Colonic mucosa (tissue), 4 donors: ENCODE results near the gene TBXA2R. TPM values are rescaled to one million over a fixed set of nuclear protein-coding genes. Genes with fewer than 3 reads are reported as not detected.

ENCODE experiments used
- DNase-seq: peaks from one replicate; pipeline ENCODE4 v3.0.0-alpha.2; 2020
- H3K27ac ChIP-seq: fragments of 200-600 bp; one replicate; pipeline ENCODE4 v1.8.0; 2021
- H3K27me3 ChIP-seq: fragments of 200-600 bp; one replicate; pipeline ENCODE4 v1.8.0; 2021
- H3K36me3 ChIP-seq: fragments of 200-600 bp; one replicate; pipeline ENCODE4 v1.8.0; 2021
- H3K4me1 ChIP-seq: fragments of 200-600 bp; one replicate; pipeline ENCODE4 v1.8.0; 2021; ENCODE audit warnings: mild to moderate bottlenecking
- H3K4me3 ChIP-seq: fragments of 200-600 bp; one replicate; pipeline ENCODE4 v1.8.0; 2021
- H3K9ac ChIP-seq, 2 donors: one replicate each; pipeline ENCODE4 v1.7.0; 2013; ENCODE audit warnings: control low read depth in 2 of 2, low read depth in 2 of 2, low read length in 2 of 2
- H3K9me3 ChIP-seq: fragments of 200-600 bp; one replicate; pipeline ENCODE4 v1.8.0; 2021
- CTCF ChIP-seq: fragments of 200-600 bp; IDR thresholded peaks from one replicate; pipeline ENCODE4 v1.8.0; 2022; ENCODE audit warnings: antibody characterized with exemption, mild to moderate bottlenecking
- intact Hi-C: fragments of 100-400 bp; cut with DNase I; formaldehyde crosslinking; loops from one replicate; pipeline ENCODE4 v1.14.1; 2022
- total RNA-seq, 2 donors: library from RNA; stranded (reverse); fragmentation: NEBNext Ultra II Directional in 1 of 2; extraction: Animal tissue kit (Norgen Biotek cat#: 25700) in 1 of 2; gene quantifications; one replicate each; pipeline ENCODE4 v1.2.1, GENCODE V29; 2021
- donor health status: healthy.
- donor health status: DM: no; HTN: no; CAD: no.
- donor health status: DM: no; HTN: no; CAD: no.

TBXA2R gene
- total RNA-seq, 2 donors from 2014 or later, result 1.5 to 1.7 TPM

- no peak for DNase-seq
- intact Hi-C loops, result no loop called here
- no peak overlapping the region for H3K27ac ChIP-seq
- no peaks in the 10 kb centered on the region for H3K36me3 ChIP-seq
- H3K4me1 ChIP-seq, result peaks cover 4% of the 10 kb centered on the region
- H3K4me3 ChIP-seq, result no peak overlapping the region
- TF ChIP-seq CTCF, result no peak
- no peaks in the 10 kb centered on the region for H3K27me3 ChIP-seq
- H3K9me3 ChIP-seq, result no peaks in the 10 kb centered on the region
- H3K9ac ChIP-seq, result no peak overlapping the region
Measured at GRCh38 chr19:3620145-3620816, 13.6 kb upstream of the TBXA2R start.

GRCh38 chr19:3619631-3620012 is 12.9 kb upstream of the TBXA2R start:
- Histone ChIP-seq H3K36me3 (no peaks in the 10 kb centered on the region), H3K4me3 (no peak overlapping the region), H3K9ac (no peak overlapping the region), H3K27me3 (no peaks in the 10 kb centered on the region), H3K27ac (no peak overlapping the region), H3K4me1 (no peaks in the 10 kb centered on the region), H3K9me3 (no peaks in the 10 kb centered on the region)
- no peak for DNase-seq
- intact Hi-C loops, result loop anchor here (2.0 kb wide), 1 partner anchor 75 kb away; no protein-coding TSS in a partner anchor
- TF ChIP-seq CTCF, result no peak

DNA sequence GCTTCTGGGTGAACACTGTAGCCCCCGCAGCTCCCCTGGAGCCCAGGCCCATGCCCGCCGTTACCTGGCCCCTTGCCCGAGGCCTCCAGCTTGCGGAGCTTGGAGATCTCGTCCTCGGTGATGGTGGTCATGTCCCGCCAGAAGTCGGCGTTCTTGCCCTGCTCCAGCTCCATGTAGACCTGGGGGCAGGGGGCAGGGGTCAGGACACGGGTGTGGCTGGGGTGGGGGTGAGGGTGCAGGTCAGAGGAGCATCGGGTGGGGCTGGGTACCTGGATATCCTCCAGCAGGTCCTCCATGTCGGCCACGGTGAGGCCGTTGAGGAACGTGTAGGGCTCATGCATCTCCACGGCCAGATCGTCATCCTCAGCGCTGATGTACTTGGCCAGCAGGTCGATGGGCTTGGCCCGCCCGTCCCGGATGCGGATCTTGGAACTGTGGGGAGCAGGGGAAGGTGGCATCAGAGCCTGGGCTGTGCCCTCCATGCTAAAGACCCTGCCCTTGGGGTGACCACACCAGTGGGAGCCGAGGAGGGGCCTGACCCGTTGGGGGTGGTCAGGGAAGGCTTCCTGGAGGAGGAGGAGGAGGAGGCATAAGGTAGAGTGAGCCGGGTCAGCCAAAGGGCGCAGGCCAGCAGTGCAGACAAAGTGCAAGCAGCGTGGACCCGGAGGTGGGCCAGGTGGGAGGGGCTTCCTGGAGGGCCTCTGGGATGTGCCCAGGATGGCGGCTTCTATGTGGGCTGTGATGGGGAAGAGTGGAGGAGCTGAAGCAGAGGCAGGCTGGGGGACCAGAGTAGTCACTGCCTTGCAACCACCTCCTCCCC is 12.3 kb upstream of the TBXA2R start:
- Histone ChIP-seq H3K9me3 (no peaks in the 10 kb centered on the region), H3K9ac (no peak overlapping the region), H3K36me3 (no peaks in the 10 kb centered on the region), H3K27me3 (no peaks in the 10 kb centered on the region), H3K4me1 (no peaks in the 10 kb centered on the region), H3K4me3 (no peak overlapping the region), H3K27ac (no peak overlapping the region)
- intact Hi-C loops, result loop anchor here (2.0 kb wide), 1 partner anchor 74 kb away; no protein-coding TSS in a partner anchor
- no peak for DNase-seq
- no peak for TF ChIP-seq CTCF

DNA sequence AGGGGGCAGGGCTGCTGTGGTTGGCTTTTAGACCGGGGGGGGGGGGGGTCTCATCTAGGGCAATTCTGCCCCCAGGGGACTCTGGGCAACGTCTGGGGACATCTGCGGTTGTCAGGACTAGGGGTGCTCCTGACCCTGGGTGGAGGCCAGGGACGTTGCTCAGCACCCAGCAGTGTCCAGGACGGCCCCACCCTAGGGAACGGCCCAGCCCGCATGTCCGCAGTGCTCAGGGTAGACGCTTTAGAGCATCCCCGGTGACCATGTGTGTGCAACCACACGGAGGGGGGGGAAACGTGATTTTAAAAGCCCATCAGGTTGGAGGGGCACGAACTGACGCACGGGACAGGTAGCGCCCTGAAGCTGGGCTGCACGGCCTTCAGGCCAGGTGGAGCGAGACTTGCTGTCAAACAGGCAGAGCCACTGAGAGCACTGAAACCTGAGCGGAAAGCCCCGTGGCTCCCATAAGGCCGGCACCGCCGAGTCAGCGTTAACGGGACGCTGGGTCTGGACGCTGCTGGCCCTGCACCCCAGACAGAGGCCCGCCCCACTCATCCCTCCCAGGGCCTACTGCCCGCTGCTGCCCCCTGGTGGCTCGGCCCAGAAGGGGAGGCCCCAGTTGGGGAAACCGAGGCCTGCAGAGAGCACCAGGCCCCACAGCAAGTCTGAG is 11.6 kb upstream of the TBXA2R start:
- H3K4me3 ChIP-seq, result no peak overlapping the region
- no peaks in the 10 kb centered on the region for H3K9me3 ChIP-seq
- TF ChIP-seq CTCF, result peak; percentile 97
- no peaks in the 10 kb centered on the region for H3K36me3 ChIP-seq
- H3K9ac ChIP-seq, result no peak overlapping the region
- H3K4me1 ChIP-seq, result no peaks in the 10 kb centered on the region
- peak; percentile 75 for DNase-seq
- H3K27me3 ChIP-seq, result no peaks in the 10 kb centered on the region
- intact Hi-C loops, result loop anchor here (2.0 kb wide), 1 partner anchor 73 kb away; no protein-coding TSS in a partner anchor
- H3K27ac ChIP-seq, result no peak overlapping the region

DNA sequence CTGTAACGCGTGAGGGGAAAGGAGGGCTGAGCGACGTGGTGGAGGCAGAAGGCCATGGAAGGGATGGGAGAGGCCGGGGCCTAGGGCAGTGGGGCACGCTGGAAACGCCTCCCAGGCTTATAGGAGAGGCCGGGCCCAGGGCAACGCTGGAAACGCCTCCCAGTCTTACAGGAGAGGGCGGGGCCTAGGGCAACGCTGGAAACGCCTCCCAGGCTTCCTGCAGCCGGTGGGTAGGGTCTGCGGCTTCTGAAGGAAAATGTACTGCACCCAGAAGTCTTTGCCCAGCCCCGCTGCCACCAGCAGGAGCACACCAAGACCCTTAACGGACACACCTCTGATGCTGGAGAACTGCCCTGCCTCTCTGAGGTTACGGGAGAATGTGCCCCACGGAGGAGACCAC is 10.8 kb upstream of the TBXA2R start:
- H3K36me3 ChIP-seq, result no peaks in the 10 kb centered on the region
- H3K4me3 ChIP-seq, result no peak overlapping the region
- no peaks in the 10 kb centered on the region for H3K27me3 ChIP-seq
- intact Hi-C loops, result no loop called here
- no peaks in the 10 kb centered on the region for H3K4me1 ChIP-seq
- DNase-seq, result no peak
- H3K9ac ChIP-seq, result no peak overlapping the region
- H3K9me3 ChIP-seq, result no peaks in the 10 kb centered on the region
- no peak overlapping the region for H3K27ac ChIP-seq
- no peak for TF ChIP-seq CTCF
